OCI-LY3 (cell line): ENCODE data around the gene KIF5C.

Experiments
- H2AFZ ChIP-seq: fragments of 200-600, 300-600 bp; shearing (Covaris generic); 2 replicates; pipeline ENCODE4 v1.6.0; 2014; ENCODE audit warnings: antibody characterized with exemption, low read depth, low read length
- H3K27ac ChIP-seq: fragments of 200-600, 300-600 bp; sonication (generic); 2 replicates; pipeline ENCODE4 v1.5.1; 2014; ENCODE audit warnings: mild to moderate bottlenecking, low read length, moderate library complexity, mixed read lengths
- H3K27me3 ChIP-seq: fragments of 200-600, 300-600 bp; sonication (generic); 2 replicates; pipeline ENCODE4 v1.6.1; 2014; ENCODE audit warnings: low read depth, low read length, mixed read lengths
- H3K36me3 ChIP-seq: fragments of 200-600, 300-600 bp; sonication (generic); replicated peaks from 2 replicates; pipeline ENCODE3; 2014; ENCODE audit warnings: low read depth, low read length, mixed read lengths
- H3K4me1 ChIP-seq: fragments of 300-600, 200-600 bp; sonication (generic); 2 replicates; pipeline ENCODE4 v1.6.1; 2014; ENCODE audit warnings: low read length, mixed read lengths
- H3K4me2 ChIP-seq: fragments of 200-600, 300-600 bp; sonication (generic); 2 replicates; pipeline ENCODE4 v1.6.1; 2014; ENCODE audit warnings: low read length, mixed read lengths
- H3K4me3 ChIP-seq: fragments of 300-600, 200-600 bp; sonication (generic); 2 replicates; pipeline ENCODE4 v1.5.1; 2014; ENCODE audit warnings: antibody characterized with exemption, mild to moderate bottlenecking, low read length, moderate library complexity
- H3K79me2 ChIP-seq: fragments of 300-600, 200-600 bp; shearing (Covaris generic); 2 replicates; pipeline ENCODE4 v1.6.1; 2014; ENCODE audit warnings: mild to moderate bottlenecking, low read length, mixed read lengths
- H3K9ac ChIP-seq: fragments of 300-600, 200-600 bp; shearing (Covaris generic); 2 replicates; pipeline ENCODE4 v1.6.0; 2014; ENCODE audit warnings: mild to moderate bottlenecking, low read length, moderate library complexity
- H3K9me3 ChIP-seq: fragments of 200-600, 300-600 bp; shearing (Covaris generic); 2 replicates; pipeline ENCODE4 v1.6.1; 2014; ENCODE audit warnings: low read length, mixed read lengths; ENCODE audit not compliant: insufficient read depth
- H4K20me1 ChIP-seq: fragments of 200-600, 300-600 bp; sonication (generic); 2 replicates; pipeline ENCODE4 v1.6.1; 2016; ENCODE audit warnings: low read length, mixed read lengths; ENCODE audit not compliant: insufficient read depth
- CTCF ChIP-seq: fragments of 200-600, 300-600 bp; sonication (generic); IDR thresholded peaks from 2 replicates; pipeline ENCODE4 v1.5.1; 2014; ENCODE audit warnings: antibody characterized with exemption, low read length, low read depth
- EZH2phosphoT487 ChIP-seq: fragments of 200-600 bp; shearing (Covaris generic); IDR thresholded peaks from 2 replicates; pipeline ENCODE4 v1.6.1; 2018; ENCODE audit warnings: antibody characterized with exemption, mixed run types, low read depth

KIF5C gene

GRCh38 chr2:148876595-148877402 lies 1.8 kb downstream of the KIF5C start:
- H3K9me3 ChIP-seq: no peaks in the 10 kb centered on the region
- peak overlapping the region; percentile 84 for H3K4me2 ChIP-seq
- no peaks in the 10 kb centered on the region for H4K20me1 ChIP-seq
- no peak overlapping the region for H3K27ac ChIP-seq
- H2AFZ ChIP-seq: peak overlapping the region; percentile 43; the same call in 1 of the 2 replicates
- peak overlapping the region; percentile 80 for H3K4me3 ChIP-seq
- no peaks in the 10 kb centered on the region; the same call in 1 of the 2 replicates for H3K4me1 ChIP-seq
- peak overlapping the region; percentile 13; the same call in 1 of the 2 replicates for H3K9ac ChIP-seq
- TF ChIP-seq CTCF (no peak), EZH2phosphoT487 (no peak)
- H3K79me2 ChIP-seq: no peaks in the 10 kb centered on the region
- H3K36me3 ChIP-seq: no peaks in the 10 kb centered on the region
- H3K27me3 ChIP-seq: peaks cover 3% of the 10 kb centered on the region; the same call in 1 of the 2 replicates

- Histone ChIP-seq H2AFZ (no peak overlapping the region), H3K4me3 (no peak overlapping the region; the same call in 1 of the 2 replicates), H3K79me2 (no peaks in the 10 kb centered on the region), H3K27me3 (peaks cover 3% of the 10 kb centered on the region; the same call in 1 of the 2 replicates), H3K27ac (no peak overlapping the region), H3K9ac (no peak overlapping the region), H3K9me3 (no peaks in the 10 kb centered on the region), H3K4me1 (no peaks in the 10 kb centered on the region; the same call in 1 of the 2 replicates), H4K20me1 (no peaks in the 10 kb centered on the region), H3K36me3 (no peaks in the 10 kb centered on the region), H3K4me2 (peak overlapping the region; percentile 84)
- TF ChIP-seq CTCF: no peak
Observed at GRCh38 chr2:148877403-148877740, 2.3 kb downstream of the KIF5C start.

- Histone ChIP-seq H3K4me3 (no peak overlapping the region), H4K20me1 (no peaks in the 10 kb centered on the region), H2AFZ (no peak overlapping the region), H3K4me2 (no peak overlapping the region), H3K4me1 (no peaks in the 10 kb centered on the region; the same call in 1 of the 2 replicates), H3K9me3 (no peaks in the 10 kb centered on the region), H3K9ac (no peak overlapping the region), H3K27ac (no peak overlapping the region), H3K27me3 (peaks cover 3% of the 10 kb centered on the region; the same call in 1 of the 2 replicates), H3K36me3 (no peaks in the 10 kb centered on the region), H3K79me2 (no peaks in the 10 kb centered on the region)
- TF ChIP-seq EZH2phosphoT487: no peak
- TF ChIP-seq CTCF: no peak
Observed at GRCh38 chr2:148880636-148881035, 5.6 kb downstream of the KIF5C start.

GRCh38 chr2:148882051-148882450 lies 7.0 kb downstream of the KIF5C start:
- Histone ChIP-seq H3K9ac (no peak overlapping the region), H3K36me3 (no peaks in the 10 kb centered on the region), H3K27me3 (peaks cover 5% of the 10 kb centered on the region), H3K27ac (no peak overlapping the region), H4K20me1 (no peaks in the 10 kb centered on the region), H2AFZ (no peak overlapping the region), H3K79me2 (no peaks in the 10 kb centered on the region), H3K9me3 (no peaks in the 10 kb centered on the region), H3K4me3 (no peak overlapping the region), H3K4me1 (no peaks in the 10 kb centered on the region), H3K4me2 (no peak overlapping the region)
- TF ChIP-seq EZH2phosphoT487: no peak
- no peak for TF ChIP-seq CTCF
